Skeletal muscle tissue (tissue), 4 donors: ENCODE measurements around the gene MED31. TPM values are rescaled to one million over a fixed set of nuclear protein-coding genes. Genes with fewer than 3 reads are reported as not detected.
A peak's percentile ranks its signal among the peaks of the same experiment; 100 is the strongest.
"Not testable (repeated sequence)": the region's sequence is repeated elsewhere in the genome, so short reads cannot be mapped to it uniquely, and the experiment has no call there.

Source experiments
- H3K27ac ChIP-seq: one replicate; pipeline ENCODE4 v1.7.0; 2013; ENCODE audit warnings: mild to moderate bottlenecking, low read depth, low read length, inconsistent platforms
- H3K27me3 ChIP-seq, 3 donors: one replicate each; pipeline ENCODE4 v1.7.0; 2013; ENCODE audit warnings: low read length in 3 of 3; ENCODE audit not compliant: control insufficient read depth in 3 of 3, insufficient read depth in 3 of 3
- H3K36me3 ChIP-seq, 3 donors: one replicate each; pipeline ENCODE4 v1.7.0; 2013; ENCODE audit warnings: low read length in 3 of 3; ENCODE audit not compliant: control insufficient read depth in 3 of 3, insufficient read depth in 3 of 3
- H3K4me1 ChIP-seq, 3 donors: one replicate each; pipeline ENCODE4 v1.7.0; 2013; ENCODE audit warnings: low read length in 3 of 3, mild to moderate bottlenecking in 3 of 3; ENCODE audit not compliant: control insufficient read depth in 3 of 3, insufficient read depth in 3 of 3
- H3K4me3 ChIP-seq, 3 donors: one replicate each; pipeline ENCODE4 v1.7.0; 2013; ENCODE audit warnings: low read length in 3 of 3
- H3K9ac ChIP-seq, 3 donors: one replicate each; pipeline ENCODE4 v1.7.0; 2013; ENCODE audit warnings: low read length in 3 of 3, mild to moderate bottlenecking in 3 of 3, moderate library complexity in 2 of 3, low read depth in 1 of 3
- H3K9me3 ChIP-seq, 3 donors: one replicate each; pipeline ENCODE4 v1.7.0; 2013; ENCODE audit warnings: low read length in 3 of 3; ENCODE audit not compliant: control insufficient read depth in 3 of 3
- total RNA-seq: library from RNA; depleted of rRNA; stranded (reverse); fragments of >200 nt; gene quantifications from one replicate; pipeline ENCODE4 v1.2.3, GENCODE V29; 2014
- donor health status: Osteomylitis.

Gene MED31
- total RNA-seq, 1 donor from 2014 or later = 3.1 TPM

DNA sequence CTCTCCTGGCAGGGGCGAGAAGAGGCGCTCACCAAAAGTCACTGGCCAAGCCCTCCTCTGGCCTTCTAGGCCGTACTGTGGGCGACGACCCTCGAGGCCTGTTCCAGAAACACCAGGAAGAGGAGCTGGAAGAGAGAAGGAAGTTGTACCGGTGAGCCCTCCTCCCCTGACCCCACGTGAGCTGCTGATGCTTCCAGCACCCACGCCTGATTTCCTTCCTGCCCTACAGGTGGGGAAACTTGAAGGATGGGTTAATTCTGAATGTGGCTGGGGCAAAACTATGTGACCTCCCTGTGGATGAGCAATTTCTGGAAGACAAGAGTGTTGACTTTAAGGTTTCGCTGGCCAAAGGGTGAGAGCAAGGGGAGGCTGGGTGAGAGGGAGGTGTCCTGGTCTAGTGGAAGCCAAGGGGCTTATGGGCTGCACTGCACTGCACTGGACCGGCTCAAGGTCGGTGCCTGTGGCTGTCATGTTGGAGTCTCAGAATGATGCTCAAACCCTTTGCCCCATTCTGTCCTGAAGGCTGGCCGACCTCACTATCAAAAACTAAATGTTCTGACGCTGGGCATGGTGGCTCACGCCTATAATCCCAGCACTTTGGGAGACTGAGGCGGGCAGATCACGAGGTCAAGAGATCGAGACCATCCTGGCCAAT, 6.4 kb upstream of the MED31 start:
- H3K9me3 ChIP-seq = no peaks in the 10 kb centered on the region
- no peak overlapping the region for H3K27ac ChIP-seq
- no peak overlapping the region for H3K4me3 ChIP-seq
- H3K4me1 ChIP-seq = peaks cover 5 to 15% (median 7%) of the 10 kb centered on the region in 3 donors
- peaks cover 38 to 60% (median 45%) of the 10 kb centered on the region in 3 donors for H3K27me3 ChIP-seq
- H3K36me3 ChIP-seq = no peaks in the 10 kb centered on the region
- no peak overlapping the region for H3K9ac ChIP-seq

DNA sequence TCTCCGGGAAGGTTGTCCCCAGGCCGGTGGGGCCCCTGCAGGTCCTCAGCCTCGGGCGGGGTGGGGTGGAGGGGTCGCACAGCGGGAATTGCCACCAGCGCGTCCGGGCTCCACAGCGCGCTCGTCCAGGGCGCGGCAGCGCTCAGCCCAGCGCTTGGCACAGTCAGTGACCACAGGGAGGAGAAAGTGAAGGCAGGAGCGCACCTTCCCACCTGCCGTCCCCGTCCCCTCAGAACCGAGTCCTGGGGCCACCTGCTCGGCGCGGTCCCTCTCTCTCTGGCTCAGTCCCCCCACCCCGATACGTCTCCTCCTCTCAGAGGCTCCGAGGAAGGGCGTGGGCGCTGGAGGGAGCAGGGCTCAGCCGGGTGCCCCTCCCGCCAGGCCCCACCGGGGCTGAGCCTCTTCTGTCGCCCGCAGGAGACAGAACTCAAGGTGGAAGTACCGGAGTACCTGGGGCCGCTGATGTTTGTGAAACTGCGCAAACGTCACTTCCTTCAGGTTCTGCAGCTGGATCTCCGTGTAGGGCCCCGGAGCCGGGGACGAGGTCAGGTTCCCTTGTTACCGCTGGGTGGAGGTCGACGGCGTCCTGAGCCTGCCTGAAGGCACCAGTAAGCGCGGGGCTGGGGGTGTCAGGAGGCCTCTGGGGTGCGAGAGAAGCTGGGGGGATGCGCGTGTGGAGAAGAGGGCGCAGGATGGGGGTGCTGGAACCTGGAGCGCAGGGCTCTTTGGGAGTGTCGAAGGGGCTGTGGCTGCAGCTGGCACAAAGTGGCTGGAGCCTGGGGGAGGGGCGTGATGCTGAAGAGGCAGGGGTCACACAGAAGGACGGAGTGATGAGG, 5.6 kb upstream of the MED31 start:
- Histone ChIP-seq H3K27me3 (peaks cover 33 to 60% (median 45%) of the 10 kb centered on the region in 3 donors), H3K4me1 (peaks cover 6 to 23% (median 13%) of the 10 kb centered on the region in 3 donors)
- not testable (repeated sequence) for H3K9ac ChIP-seq, H3K4me3 ChIP-seq, H3K36me3 ChIP-seq, H3K9me3 ChIP-seq, H3K27ac ChIP-seq

DNA sequence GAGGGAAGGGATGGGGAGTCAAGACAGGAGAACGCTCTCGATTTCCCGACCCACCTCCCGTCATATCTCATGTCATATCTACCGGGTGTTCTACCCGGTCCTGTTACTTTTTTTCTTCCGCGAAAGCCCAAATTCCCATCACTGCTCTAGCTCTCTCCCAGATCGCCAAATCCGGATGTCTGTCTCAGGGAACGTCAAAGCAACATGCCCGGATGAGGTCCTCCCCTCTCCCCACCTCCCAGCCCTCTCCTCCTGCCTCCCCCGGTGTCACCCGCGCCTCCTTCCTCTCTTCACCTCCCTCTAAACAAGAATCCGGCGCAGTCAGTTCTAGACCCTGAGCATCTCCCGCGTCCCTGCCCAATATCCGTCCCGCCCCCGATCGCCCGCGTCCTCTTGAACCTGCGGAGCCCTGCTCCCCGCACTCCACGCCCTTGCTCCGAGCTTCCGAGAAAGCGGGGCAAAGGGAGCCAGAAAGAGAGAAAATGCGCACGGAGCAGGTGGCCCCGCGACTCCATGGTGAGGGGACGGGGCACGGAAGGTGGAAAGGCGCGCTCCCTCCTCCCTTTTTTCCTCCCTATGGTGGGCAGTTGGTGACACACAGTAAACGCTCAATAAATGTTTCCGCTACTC, 4.4 kb upstream of the MED31 start:
- H3K9ac ChIP-seq, H3K4me3 ChIP-seq, H3K27ac ChIP-seq, H3K9me3 ChIP-seq, H3K36me3 ChIP-seq: not testable (repeated sequence)
- H3K27me3 ChIP-seq = peaks cover 33 to 53% (median 41%) of the 10 kb centered on the region in 3 donors
- peaks cover 10 to 31% (median 18%) of the 10 kb centered on the region in 3 donors for H3K4me1 ChIP-seq

DNA sequence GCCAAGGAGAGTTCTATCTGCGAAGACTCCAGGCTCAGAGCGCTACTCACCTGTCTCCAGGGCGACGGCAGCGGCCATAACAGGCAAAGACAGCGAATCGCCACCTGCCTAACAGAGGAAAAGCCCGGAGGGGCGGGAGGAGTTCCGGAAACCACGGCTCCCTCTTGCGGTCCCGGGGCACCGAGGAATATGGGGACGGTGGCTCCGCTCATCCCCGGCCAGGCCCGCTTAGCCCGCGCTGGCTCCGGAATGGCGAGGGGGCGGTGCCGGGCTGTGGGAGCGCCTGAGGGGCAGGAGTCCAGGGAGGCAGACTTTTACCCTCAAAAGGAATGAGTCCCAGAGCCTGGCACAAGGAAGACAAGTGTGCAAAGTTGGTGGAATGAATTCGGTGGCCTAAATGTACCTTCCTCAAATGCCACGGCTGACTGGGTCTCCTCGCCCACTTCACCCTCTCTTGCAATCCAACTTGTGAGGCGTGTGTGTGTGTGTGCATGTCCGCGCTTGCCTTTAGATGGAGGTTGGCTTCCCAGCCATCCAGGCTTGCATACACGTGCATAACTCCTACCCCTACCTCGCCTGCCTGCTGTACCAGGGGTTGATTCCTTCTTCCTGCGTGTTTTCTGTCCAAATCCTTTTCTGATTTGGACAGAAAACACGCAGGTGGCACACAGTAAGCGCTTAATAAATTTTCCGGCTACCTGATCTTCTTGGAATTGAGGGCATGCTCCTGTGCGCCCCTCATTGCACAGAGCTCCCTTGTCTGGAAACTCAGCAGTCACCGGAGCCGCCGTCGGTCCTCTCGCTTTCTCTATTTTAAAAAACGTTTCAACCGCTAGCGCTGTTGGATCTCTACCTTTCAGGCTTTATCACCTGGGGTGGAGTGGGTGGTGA, 3.7 kb upstream of the MED31 start:
- Histone ChIP-seq H3K27me3 (peaks cover 27 to 46% (median 34%) of the 10 kb centered on the region in 3 donors), H3K36me3 (no peaks in the 10 kb centered on the region), H3K9ac (no peak overlapping the region), H3K4me1 (peaks cover 17 to 37% (median 24%) of the 10 kb centered on the region in 3 donors), H3K9me3 (no peaks in the 10 kb centered on the region), H3K4me3 (peak overlapping the region in 1 of 3 donors; percentile 42), H3K27ac (no peak overlapping the region)

DNA sequence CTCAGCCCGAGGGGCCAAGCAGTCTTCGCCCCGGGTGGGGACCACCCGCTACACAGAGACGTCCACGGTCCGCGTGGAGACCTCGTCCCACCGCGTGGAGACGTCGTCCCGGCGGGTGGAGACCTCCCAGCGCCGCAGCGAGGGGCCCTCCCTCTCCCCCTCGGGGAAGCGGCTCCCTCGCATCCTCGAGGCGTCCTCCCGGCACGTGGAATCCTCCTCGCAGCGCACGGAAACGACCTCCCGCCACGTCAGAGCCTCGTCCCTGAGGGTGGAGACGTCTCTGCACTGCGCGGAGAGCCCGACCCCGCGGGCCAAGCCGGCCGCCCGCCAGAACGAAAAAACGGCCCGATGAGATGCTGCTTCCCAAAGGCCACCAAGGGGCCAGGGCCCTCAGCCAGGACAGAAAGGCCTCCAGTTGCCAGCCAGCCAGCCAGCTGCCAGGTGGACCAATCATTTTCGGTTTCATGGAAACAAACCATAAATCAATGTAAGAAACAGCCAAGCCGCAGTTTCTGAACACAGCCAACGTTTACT, 581 bp upstream of the MED31 start:
- H3K27me3 ChIP-seq = peaks cover 12 to 23% (median 14%) of the 10 kb centered on the region in 3 donors
- H3K9ac ChIP-seq = peak overlapping the region; percentile 58 to 86 (median 76)
- H3K27ac ChIP-seq = peak overlapping the region; percentile 96
- peak overlapping the region; percentile 98 to 100 (median 99) for H3K4me3 ChIP-seq
- peaks cover 18 to 37% (median 26%) of the 10 kb centered on the region in 3 donors for H3K4me1 ChIP-seq
- no peaks in the 10 kb centered on the region for H3K9me3 ChIP-seq
- H3K36me3 ChIP-seq = peaks cover 9 to 16% (median 15%) of the 10 kb centered on the region in 3 donors

DNA sequence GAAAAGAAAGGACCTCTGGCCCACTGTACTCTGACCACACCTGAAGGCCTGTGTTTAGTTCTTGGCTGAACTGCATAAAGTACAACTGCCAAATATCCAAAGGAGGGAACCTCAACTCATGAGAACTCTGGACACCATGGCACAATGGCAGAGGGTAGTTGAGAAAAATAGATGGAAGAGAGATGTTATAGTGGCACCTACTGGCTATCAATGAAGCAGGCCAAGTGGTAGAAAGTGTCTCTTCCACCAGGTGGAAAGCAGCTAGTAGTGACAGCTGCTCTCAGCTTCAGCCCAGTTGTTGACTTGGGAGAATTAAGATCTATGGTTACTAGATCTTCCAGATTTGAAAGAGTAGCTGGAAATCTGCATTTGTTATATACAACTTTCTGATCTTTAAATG, 3.2 kb downstream of the MED31 start:
- H3K27me3 ChIP-seq = no peaks in the 10 kb centered on the region
- H3K4me1 ChIP-seq = peaks cover 13 to 26% (median 19%) of the 10 kb centered on the region in 3 donors
- no peak overlapping the region for H3K4me3 ChIP-seq
- peaks cover 19 to 30% (median 29%) of the 10 kb centered on the region in 3 donors for H3K36me3 ChIP-seq
- no peak overlapping the region for H3K9ac ChIP-seq
- H3K27ac ChIP-seq = no peak overlapping the region
- H3K9me3 ChIP-seq = no peaks in the 10 kb centered on the region

DNA sequence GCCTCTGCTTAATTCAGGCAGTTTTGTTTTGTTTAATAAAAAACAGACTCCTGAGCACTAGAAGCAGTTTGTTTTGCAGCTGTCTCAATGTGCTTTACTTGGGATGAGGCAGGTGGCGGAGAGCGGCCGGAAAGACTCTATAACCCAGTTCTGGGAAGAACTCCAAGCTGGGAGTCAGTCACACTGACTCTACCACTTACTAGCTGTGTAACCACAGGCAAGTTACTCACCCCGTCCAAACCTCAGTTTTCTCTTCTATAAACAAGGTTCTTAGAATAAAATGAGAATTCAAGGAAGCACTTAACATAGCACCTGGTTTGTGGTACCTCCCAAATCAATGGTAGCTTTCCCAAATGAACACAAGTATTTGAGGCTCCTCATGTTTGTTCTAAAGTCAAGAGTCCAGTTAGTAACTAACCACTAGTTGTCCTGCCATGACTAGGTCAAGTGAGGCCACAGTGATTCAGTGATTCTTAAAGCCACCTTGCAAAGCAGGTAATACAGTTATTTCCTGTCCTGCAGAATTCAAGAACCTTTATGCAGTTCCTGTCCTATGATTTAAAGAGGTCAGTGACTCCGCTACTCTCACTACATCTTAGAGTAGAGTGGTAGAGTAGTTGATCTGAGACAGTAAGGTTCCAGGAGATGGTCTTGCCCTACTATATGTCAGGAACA, 7.8 kb downstream of the MED31 start:
- Histone ChIP-seq H3K27me3 (no peaks in the 10 kb centered on the region), H3K27ac (no peak overlapping the region), H3K4me3 (no peak overlapping the region), H3K9ac (no peak overlapping the region), H3K4me1 (peaks cover 19 to 28% (median 21%) of the 10 kb centered on the region in 3 donors), H3K36me3 (peaks cover 15 to 29% (median 26%) of the 10 kb centered on the region in 3 donors), H3K9me3 (no peaks in the 10 kb centered on the region)

DNA sequence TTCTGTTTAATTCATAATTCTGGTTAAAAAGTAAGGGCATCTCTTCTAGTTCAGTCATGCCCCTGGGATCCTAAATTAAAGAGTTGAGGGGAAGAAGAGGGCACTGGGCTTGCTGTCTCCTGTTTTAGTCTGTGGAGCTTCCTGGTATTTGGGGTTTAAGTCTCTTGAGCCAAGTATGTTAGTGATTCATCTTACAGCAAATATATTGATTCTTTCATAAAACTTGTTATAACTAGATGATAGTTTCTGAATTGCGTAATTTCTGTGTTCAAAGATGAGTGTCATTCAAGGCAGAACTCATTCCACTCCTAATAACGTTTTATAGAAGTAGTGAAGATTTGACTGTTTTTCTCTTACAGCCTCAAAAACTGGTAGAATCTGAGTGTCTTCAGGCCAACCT, 8.8 kb downstream of the MED31 start:
- Histone ChIP-seq H3K9me3 (no peaks in the 10 kb centered on the region), H3K4me1 (peaks cover 19 to 32% (median 21%) of the 10 kb centered on the region in 3 donors), H3K4me3 (no peak overlapping the region), H3K9ac (no peak overlapping the region), H3K27me3 (no peaks in the 10 kb centered on the region), H3K27ac (no peak overlapping the region), H3K36me3 (peaks cover 9 to 24% (median 17%) of the 10 kb centered on the region in 3 donors)
